ENCODE results near the gene TCP11L2.

DNA sequence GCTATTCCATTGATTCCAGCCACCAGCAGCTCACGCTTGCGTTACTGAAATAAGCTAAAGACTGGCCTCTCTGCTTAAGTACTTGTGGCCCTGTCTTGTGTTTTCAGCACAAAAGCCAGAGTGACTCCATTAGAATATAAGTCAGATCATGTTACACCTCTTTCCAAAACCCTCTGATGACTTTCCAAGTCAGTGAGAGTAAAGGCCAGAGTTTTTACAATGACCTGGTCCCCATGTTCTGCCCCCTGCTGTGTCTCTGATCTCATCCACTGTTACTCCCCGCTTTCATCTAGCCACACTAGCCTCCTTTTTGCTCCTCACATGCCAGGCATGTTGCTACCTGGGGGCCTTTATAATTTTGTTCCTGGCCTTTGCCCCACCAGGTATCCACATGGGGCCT, 47.8 kb upstream of the TCP11L2 start:
- TF ChIP-seq EZH2 (IDR thresholded peaks at IDR 0.05; ENCODE audit: low read length, unreplicated experiment) = no peak
- TF ChIP-seq, protein P1, sequence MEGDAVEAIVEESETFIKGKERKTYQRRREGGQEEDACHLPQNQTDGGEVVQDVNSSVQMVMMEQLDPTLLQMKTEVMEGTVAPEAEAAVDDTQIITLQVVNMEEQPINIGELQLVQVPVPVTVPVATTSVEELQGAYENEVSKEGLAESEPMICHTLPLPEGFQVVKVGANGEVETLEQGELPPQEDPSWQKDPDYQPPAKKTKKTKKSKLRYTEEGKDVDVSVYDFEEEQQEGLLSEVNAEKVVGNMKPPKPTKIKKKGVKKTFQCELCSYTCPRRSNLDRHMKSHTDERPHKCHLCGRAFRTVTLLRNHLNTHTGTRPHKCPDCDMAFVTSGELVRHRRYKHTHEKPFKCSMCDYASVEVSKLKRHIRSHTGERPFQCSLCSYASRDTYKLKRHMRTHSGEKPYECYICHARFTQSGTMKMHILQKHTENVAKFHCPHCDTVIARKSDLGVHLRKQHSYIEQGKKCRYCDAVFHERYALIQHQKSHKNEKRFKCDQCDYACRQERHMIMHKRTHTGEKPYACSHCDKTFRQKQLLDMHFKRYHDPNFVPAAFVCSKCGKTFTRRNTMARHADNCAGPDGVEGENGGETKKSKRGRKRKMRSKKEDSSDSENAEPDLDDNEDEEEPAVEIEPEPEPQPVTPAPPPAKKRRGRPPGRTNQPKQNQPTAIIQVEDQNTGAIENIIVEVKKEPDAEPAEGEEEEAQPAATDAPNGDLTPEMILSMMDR (conservative IDR thresholded peaks at IDR 0.05; ENCODE audit: low read depth, low read length) = no peak
- TF ChIP-seq EZH2phosphoT487 (IDR thresholded peaks at IDR 0.05; ENCODE audit: borderline replicate concordance, low read length) = no peak

All from PC-3 (cell line).